ENCODE results near the gene DDX24. TPM values are rescaled to one million over a fixed set of nuclear protein-coding genes. Genes with fewer than 3 reads are reported as not detected.

The DDX24 gene
- total and polyA plus RNA-seq, 9 of the 15 experiments (the other 6 are each of a cell fraction or from before 2014, with no cell fraction given): 82.4 to 175 (median 122) TPM

DNA sequence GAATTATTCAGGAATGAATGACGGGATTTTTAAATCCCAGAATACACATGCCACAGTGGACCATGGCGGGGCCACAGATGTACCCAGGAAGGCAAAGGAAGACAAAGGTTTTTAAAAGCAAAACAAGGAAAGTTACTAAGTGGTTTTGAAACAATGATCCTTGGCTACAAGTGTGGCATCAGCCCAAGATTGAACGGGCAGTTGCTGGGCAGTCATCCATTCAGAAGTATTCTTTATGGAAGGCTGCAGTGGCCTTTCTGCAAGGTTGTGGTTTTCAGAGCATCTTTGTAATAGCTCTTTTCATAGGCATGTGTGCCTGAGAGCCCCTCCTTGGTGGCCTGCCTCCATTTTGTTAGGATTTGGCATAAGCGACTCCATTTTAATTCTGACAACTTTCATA, 16.1 kb upstream of the DDX24 start:
- CTCF ChIA-PET (ENCODE audit: low intra/inter-chr PET ratio): no interaction called here
- Histone ChIP-seq H3K79me2 (ENCODE audit: control insufficient read depth, insufficient read depth, low read length) (no peaks in the 10 kb centered on the region), H3K9me1 (ENCODE audit: control insufficient read depth, insufficient read depth, low read length) (no peaks in the 10 kb centered on the region), H4K20me1 (replicated peaks; ENCODE audit: control insufficient read depth, insufficient read depth, low read length) (no peaks in the 10 kb centered on the region), H3K9me3 (replicated peaks; ENCODE audit: control insufficient read depth, insufficient read depth, low read depth, low read length) (no peaks in the 10 kb centered on the region), H3K9ac (ENCODE audit: insufficient read depth in 1 of 2, low read depth in 2 of 2, low read length in 2 of 2) (no peak overlapping the region), H3K4me1 (replicated peaks in 1 of 2; ENCODE audit: control insufficient read depth in 2 of 2, insufficient read depth in 2 of 2, low read length in 2 of 2) (no peaks in the 10 kb centered on the region), H3K4me2 (ENCODE audit: insufficient read depth, low read length) (no peak overlapping the region), H3K4me3 (no peak overlapping the region), H3K27ac (ENCODE audit: extremely low read depth, low read depth, low read length) (no peak overlapping the region), H3K36me3 (ENCODE audit: control insufficient read depth, insufficient read depth, low read length) (no peaks in the 10 kb centered on the region), H2AFZ (ENCODE audit: low read depth, low read length) (no peak overlapping the region), H3K27me3 (ENCODE audit: control insufficient read depth in 2 of 2, insufficient read depth in 2 of 2, low read length in 2 of 2) (no peaks in the 10 kb centered on the region)
- 87% methylated on average over 3 of the region's 4 CpGs for WGBS (ENCODE audit: insufficient coverage, low coverage, missing lambda C conversion rate)
- TF ChIP-seq SMAD1 (IDR thresholded peaks at IDR 0.05; ENCODE audit: low read depth, low read length, partially characterized antibody) (no peak), PRPF4 (IDR thresholded peaks at IDR 0.05; ENCODE audit: insufficient read depth, low read depth, low read length, poor library complexity, severe bottlenecking) (no peak), PTTG1 (tag; IDR thresholded peaks at IDR 0.05; ENCODE audit: low read depth) (no peak), YY1 (IDR thresholded peaks at IDR 0.05; ENCODE audit: borderline replicate concordance in 1 of 3, control insufficient read depth in 1 of 3, extremely low read depth in 1 of 3, insufficient read depth in 3 of 3, insufficient read length in 1 of 3, insufficient replicate concordance in 2 of 3, low read depth in 1 of 3, low read length in 2 of 3) (no peak), TAF9B (IDR thresholded peaks at IDR 0.05; ENCODE audit: partially characterized antibody) (no peak), SMC3 (conservative IDR thresholded peaks at IDR 0.05; ENCODE audit: insufficient read depth, low read depth, low read length) (no peak), MNT (conservative IDR thresholded peaks at IDR 0.05) (no peak), ZNF717 (CRISPR knock-in tag; IDR thresholded peaks at IDR 0.05) (no peak), POLR2G (IDR thresholded peaks at IDR 0.05; ENCODE audit: low read depth, low read length) (no peak), MECOM (CRISPR knock-in tag; IDR thresholded peaks at IDR 0.05) (no peak)
- TF ChIP-seq, protein P1, sequence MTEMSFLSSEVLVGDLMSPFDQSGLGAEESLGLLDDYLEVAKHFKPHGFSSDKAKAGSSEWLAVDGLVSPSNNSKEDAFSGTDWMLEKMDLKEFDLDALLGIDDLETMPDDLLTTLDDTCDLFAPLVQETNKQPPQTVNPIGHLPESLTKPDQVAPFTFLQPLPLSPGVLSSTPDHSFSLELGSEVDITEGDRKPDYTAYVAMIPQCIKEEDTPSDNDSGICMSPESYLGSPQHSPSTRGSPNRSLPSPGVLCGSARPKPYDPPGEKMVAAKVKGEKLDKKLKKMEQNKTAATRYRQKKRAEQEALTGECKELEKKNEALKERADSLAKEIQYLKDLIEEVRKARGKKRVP (CRISPR knock-in tag; IDR thresholded peaks at IDR 0.05): no peak
- TF ChIP-seq, protein P2, sequence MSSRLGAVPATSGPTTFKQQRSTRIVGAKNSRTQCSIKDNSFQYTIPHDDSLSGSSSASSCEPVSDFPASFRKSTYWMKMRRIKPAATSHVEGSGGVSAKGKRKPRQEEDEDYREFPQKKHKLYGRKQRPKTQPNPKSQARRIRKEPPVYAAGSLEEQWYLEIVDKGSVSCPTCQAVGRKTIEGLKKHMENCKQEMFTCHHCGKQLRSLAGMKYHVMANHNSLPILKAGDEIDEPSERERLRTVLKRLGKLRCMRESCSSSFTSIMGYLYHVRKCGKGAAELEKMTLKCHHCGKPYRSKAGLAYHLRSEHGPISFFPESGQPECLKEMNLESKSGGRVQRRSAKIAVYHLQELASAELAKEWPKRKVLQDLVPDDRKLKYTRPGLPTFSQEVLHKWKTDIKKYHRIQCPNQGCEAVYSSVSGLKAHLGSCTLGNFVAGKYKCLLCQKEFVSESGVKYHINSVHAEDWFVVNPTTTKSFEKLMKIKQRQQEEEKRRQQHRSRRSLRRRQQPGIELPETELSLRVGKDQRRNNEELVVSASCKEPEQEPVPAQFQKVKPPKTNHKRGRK (tag; IDR thresholded peaks at IDR 0.05): no peak
- intact Hi-C loops (cut with micrococcal nuclease) (no loop called here), in situ Hi-C loops (cut with MboI) (no loop called here)
- no peak for DNase-seq (ENCODE audit: extremely low read depth in 1 of 4, low spot score in 3 of 4)
- POLR2A ChIA-PET: interaction anchor here (1.4 kb wide), 1 partner anchor 13 kb away, joined by 3 read pairs; no protein-coding TSS in a partner anchor
- BruUV-seq (replicated peaks): no TSS peak
- no peak for ATAC-seq
- FAIRE-seq: no peak
